Endothelial cell of umbilical vein (primary cell): ENCODE measurements around the gene FAM131C. TPM values are rescaled to one million over a fixed set of nuclear protein-coding genes. Genes with fewer than 3 reads are reported as not detected.

Source experiments
- BruUV-seq: library from RNA; stranded (reverse); fragments of 400-500 nt; replicated peaks from 2 replicates; lab custom pipeline; 2021; lab: Mats Ljungman, UMichigan
- CTCF ChIA-PET: fragments of 300-600, 350-600 bp; sonication (Branson Sonifier 250); formaldehyde crosslinking; loops from one replicate; lab custom pipeline; 2021; ENCODE audit warnings: antibody characterized with exemption, inconsistent platforms; lab: Charles Lee
- POLR2A ChIA-PET: fragments of 300-600, 350-600 bp; sonication (Branson Sonifier 250); formaldehyde crosslinking; loops from one replicate; lab custom pipeline; 2021; ENCODE audit warnings: antibody characterized with exemption, inconsistent platforms; lab: Charles Lee
- DNase-seq: peaks from one replicate; pipeline ENCODE4 v3.0.0-alpha.2; 2011; ENCODE audit warnings: low read depth, low spot score
- FAIRE-seq: peaks from 2 replicates; lab custom pipeline; 2011; peaks lifted over from hg19 to GRCh38; lab: Jason Lieb, UNC
- H2AFZ ChIP-seq: 2 replicates; pipeline ENCODE4 v1.6.0; 2012; ENCODE audit warnings: low read depth, low read length, control low read depth, inconsistent platforms
- H3K27ac ChIP-seq: 2 replicates; pipeline ENCODE4 v1.5.1; 2011; ENCODE audit warnings: low read depth, mild to moderate bottlenecking, control low read depth, low read length, moderate library complexity; ENCODE audit not compliant: insufficient read depth
- H3K27me3 ChIP-seq, 2 experiments: 2 replicates each; pipeline versions ENCODE4 v1.6.0 to v1.6.1; 2011; ENCODE audit warnings: low read length in 2 of 2, mixed read lengths in 1 of 2; ENCODE audit not compliant: control insufficient read depth in 2 of 2, insufficient read depth in 2 of 2
- H3K36me3 ChIP-seq, 2 experiments: 2 replicates in 1 of 2; 3 replicates in 1 of 2; pipeline ENCODE4 v1.5.1; 2011; ENCODE audit warnings: low read length in 2 of 2, mild to moderate bottlenecking in 1 of 2, moderate library complexity in 1 of 2; ENCODE audit not compliant: control insufficient read depth in 2 of 2, insufficient read depth in 2 of 2; ENCODE audit errors: extremely low read depth in 1 of 2
- H3K4me1 ChIP-seq: 3 replicates; pipeline ENCODE4 v1.5.1; 2011; ENCODE audit warnings: mild to moderate bottlenecking, low read length; ENCODE audit not compliant: control insufficient read depth, insufficient read depth; ENCODE audit errors: extremely low read depth
- H3K4me2 ChIP-seq: 2 replicates; pipeline ENCODE4 v1.6.1; 2011; ENCODE audit warnings: low read length, control low read depth, mixed read lengths; ENCODE audit not compliant: insufficient read depth
- H3K4me3 ChIP-seq, 3 experiments: fragments of 200-600 bp in 1 of 3; sonication (generic), shearing (Covaris generic) in 1 of 3; replicated peaks in 1 of 3; 2 replicates each; pipeline ENCODE4 v1.5.1; 2011 to 2016; ENCODE audit warnings: control low read depth in 3 of 3, low read length in 3 of 3, mild to moderate bottlenecking in 2 of 3, inconsistent platforms in 1 of 3, low read depth in 1 of 3, moderate library complexity in 1 of 3; ENCODE audit not compliant: insufficient read depth in 1 of 3
- H3K79me2 ChIP-seq: 2 replicates; pipeline ENCODE4 v1.6.0; 2012; ENCODE audit warnings: low read length, inconsistent platforms; ENCODE audit not compliant: control insufficient read depth, insufficient read depth
- H3K9ac ChIP-seq: replicated peaks from 2 replicates; pipeline ENCODE3; 2011; ENCODE audit warnings: low read length, control low read depth; ENCODE audit not compliant: insufficient read depth; ENCODE audit errors: extremely low read depth
- H3K9me1 ChIP-seq: replicated peaks from 3 replicates; pipeline ENCODE4 v1.6.0; 2011; ENCODE audit warnings: mild to moderate bottlenecking, low read length; ENCODE audit not compliant: control insufficient read depth, insufficient read depth; ENCODE audit errors: extremely low read depth
- H3K9me3 ChIP-seq: replicated peaks from 2 replicates; pipeline ENCODE4 v1.5.1; 2012; ENCODE audit warnings: low read length, inconsistent platforms; ENCODE audit not compliant: control insufficient read depth, insufficient read depth
- H4K20me1 ChIP-seq: replicated peaks from 2 replicates; pipeline ENCODE3; 2011; ENCODE audit warnings: mild to moderate bottlenecking, low read length; ENCODE audit not compliant: control insufficient read depth, insufficient read depth; ENCODE audit errors: extremely low read depth
- CTCF ChIP-seq, 2 donors: IDR thresholded peaks; 1 replicate in 1 of 2; 2 replicates in 1 of 2; pipeline ENCODE4 v1.5.1; 2011; ENCODE audit warnings: low read length in 2 of 2, mild to moderate bottlenecking in 2 of 2, moderate library complexity in 2 of 2, control low read depth in 1 of 2, inconsistent platforms in 1 of 2, low read depth in 1 of 2; ENCODE audit not compliant: insufficient read depth in 1 of 2; ENCODE audit errors: extremely low read depth in 1 of 2
- EZH2 ChIP-seq: IDR thresholded peaks from 2 replicates; pipeline ENCODE4 v1.6.1; 2012; ENCODE audit warnings: borderline replicate concordance, low read depth, mild to moderate bottlenecking, moderate library complexity, low read length, inconsistent platforms; ENCODE audit not compliant: severe bottlenecking
- FOS ChIP-seq: IDR thresholded peaks from 2 replicates; pipeline ENCODE4 v1.6.1; 2011; ENCODE audit warnings: mild to moderate bottlenecking, low read length, moderate library complexity, borderline replicate concordance; ENCODE audit not compliant: insufficient read depth
- GATA2 ChIP-seq: IDR thresholded peaks from 2 replicates; pipeline ENCODE4 v1.7.0; 2011; ENCODE audit warnings: low read depth, mild to moderate bottlenecking, moderate library complexity, mixed read lengths, low read length; ENCODE audit not compliant: insufficient read length, insufficient read depth
- JUN ChIP-seq: IDR thresholded peaks from 2 replicates; pipeline ENCODE4 v1.6.1; 2011; ENCODE audit warnings: borderline replicate concordance, low read depth; ENCODE audit not compliant: insufficient read length, insufficient read depth
- MYC ChIP-seq: IDR thresholded peaks from one replicate; pipeline ENCODE4 v1.6.1; 2011; ENCODE audit warnings: mild to moderate bottlenecking, low read depth, low read length
- POLR2A ChIP-seq: IDR thresholded peaks from 2 replicates; pipeline ENCODE4 v1.6.1; 2012; ENCODE audit warnings: low read depth, mild to moderate bottlenecking, control low read depth, low read length
- POLR2AphosphoS5 ChIP-seq: IDR thresholded peaks from 2 replicates; pipeline ENCODE4 v1.6.1; 2012; ENCODE audit warnings: low read depth, mild to moderate bottlenecking, control low read depth, low read length, moderate library complexity; ENCODE audit not compliant: insufficient read depth
- dilution Hi-C: fragments of 300-500 bp; cut with MboI; formaldehyde crosslinking; loops from one replicate; pipeline ENCODE4 v1.15.0; 2019; ENCODE audit warnings: low sequenced_read_pairs; ENCODE audit not compliant: extremely low pct_ligation_motif_present
- intact Hi-C: fragments of 100-400 bp; cut with micrococcal nuclease; formaldehyde crosslinking; loops from one replicate; pipeline ENCODE4 v1.10.0; 2022
- polyA plus RNA-seq, 4 experiments: library from polyadenylated mRNA; depleted of rRNA in 3 of 4; stranded (reverse) in 3 of 4; unstranded in 1 of 4; fragments of >200 nt; gene quantifications; 2 replicates each; pipeline versions ENCODE4 v1.2.1 to v1.2.3, GENCODE V29; 2011 to 2012; ENCODE audit warnings: missing spikeins in 1 of 4
- total RNA-seq: library from RNA; stranded (reverse); gene quantifications from 2 replicates; pipeline ENCODE4 v1.2.3, GENCODE V29; 2021
- TF ChIP-seq, protein P1 (sequence below): IDR thresholded peaks from 2 replicates; pipeline ENCODE4 v1.6.1; 2011; ENCODE audit not compliant: insufficient read depth, insufficient read length

FAM131C gene
- total and polyA plus RNA-seq, 2 donors (not counting 3 experiments of a cell fraction or from before 2014, with no cell fraction given): 0.23 TPM; not detected in 1

GRCh38 chr1:16114527-16115467 lies 41.3 kb upstream of the FAM131C start:
- POLR2A ChIA-PET: no interaction called here
- DNase-seq (no peak), FAIRE-seq (no peak)
- Histone ChIP-seq H3K4me3 (no peak overlapping the region), H3K9me1 (no peaks in the 10 kb centered on the region), H4K20me1 (no peaks in the 10 kb centered on the region), H2AFZ (no peak overlapping the region), H3K4me1 (no peaks in the 10 kb centered on the region), H3K36me3 (no peaks in the 10 kb centered on the region), H3K79me2 (no peaks in the 10 kb centered on the region), H3K9me3 (no peaks in the 10 kb centered on the region), H3K4me2 (no peak overlapping the region), H3K9ac (no peak overlapping the region), H3K27ac (no peak overlapping the region), H3K27me3 (no peaks in the 10 kb centered on the region)
- BruUV-seq: no TSS peak
- intact Hi-C loops: no loop called here
- no peak for TF ChIP-seq MYC
- TF ChIP-seq GATA2: no peak
- TF ChIP-seq JUN: no peak
- no peak for TF ChIP-seq POLR2A
- TF ChIP-seq, protein P1, sequence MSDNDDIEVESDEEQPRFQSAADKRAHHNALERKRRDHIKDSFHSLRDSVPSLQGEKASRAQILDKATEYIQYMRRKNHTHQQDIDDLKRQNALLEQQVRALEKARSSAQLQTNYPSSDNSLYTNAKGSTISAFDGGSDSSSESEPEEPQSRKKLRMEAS: no peak
- TF ChIP-seq FOS: no peak
- no peak for TF ChIP-seq CTCF (IDR thresholded peaks at IDR 0.05; ENCODE audit: extremely low read depth in 1 of 2, insufficient read depth in 1 of 2, low read depth in 1 of 2, low read length in 2 of 2)
- no peak for TF ChIP-seq EZH2
- TF ChIP-seq POLR2AphosphoS5: no peak
- dilution Hi-C loops: no loop called here
- CTCF ChIA-PET: interaction anchor here (2.5 kb wide), 1 partner anchor 32 kb away, joined by 9 read pairs; no protein-coding TSS in a partner anchor
